IPS DF 4.7 (cell line): ENCODE results near the gene OPN1SW.

Experiments
- DNase-seq: peaks from one replicate; pipeline ENCODE4 v3.0.0-alpha.2; 2013; ENCODE audit warnings: low spot score; ENCODE audit errors: extremely low read depth

Gene OPN1SW

GRCh38 chr7:128759242-128759641, 16.4 kb downstream of the OPN1SW start:
- no peak for DNase-seq

DNA sequence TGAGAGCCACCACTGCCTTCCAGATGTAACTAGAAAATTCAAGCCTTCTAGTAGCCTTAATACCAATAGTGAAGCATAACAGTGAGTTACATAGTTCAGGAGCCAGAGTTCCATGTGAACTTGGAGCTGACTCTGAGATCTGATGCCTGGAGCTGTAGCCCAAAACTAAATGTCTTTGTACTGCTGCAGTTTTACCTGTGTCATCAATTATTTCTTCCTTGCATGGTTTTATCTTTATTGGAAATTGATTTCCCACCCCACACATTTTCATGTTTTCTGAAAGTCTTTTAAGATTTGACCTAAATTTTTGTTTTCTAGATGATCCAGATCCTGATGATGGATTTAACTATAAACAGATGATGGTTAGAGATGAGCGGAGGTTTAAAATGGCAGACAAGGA, 17.0 kb downstream of the OPN1SW start:
- DNase-seq: no peak

GRCh38 chr7:128757203-128757602, 18.4 kb downstream of the OPN1SW start:
- no peak for DNase-seq

DNA sequence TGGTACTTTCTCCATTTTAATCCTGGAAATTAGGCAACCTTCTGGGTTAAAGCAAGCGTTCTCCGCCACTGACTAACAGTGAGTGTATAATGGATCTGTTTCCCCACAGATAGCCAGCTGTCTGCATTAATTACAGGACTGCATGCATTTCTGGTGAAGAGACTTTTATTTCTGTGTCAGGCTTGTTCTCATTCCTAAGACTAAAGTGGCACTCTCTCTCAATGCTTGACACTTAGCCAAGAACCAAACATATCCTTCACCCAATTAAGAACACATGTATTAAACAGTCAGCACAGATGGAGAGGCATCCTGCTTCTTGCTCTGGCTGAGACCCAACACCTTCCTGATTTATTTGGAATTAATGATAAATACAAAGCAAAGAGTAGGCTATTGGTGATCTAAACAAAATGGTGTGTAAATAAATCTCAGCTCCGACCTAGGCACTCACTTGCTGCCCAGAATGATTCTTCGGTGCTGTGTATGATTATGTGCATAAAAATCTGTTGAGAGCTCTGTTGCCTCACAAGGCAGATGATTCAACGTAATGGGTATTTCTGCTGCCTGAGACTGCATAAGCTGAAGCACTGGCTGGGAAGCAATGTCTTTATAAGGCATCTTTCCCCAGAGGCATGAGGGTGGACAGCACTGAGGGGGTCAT, 19.6 kb downstream of the OPN1SW start:
- DNase-seq: no peak

GRCh38 chr7:128755075-128755818, 20.3 kb downstream of the OPN1SW start:
- no peak for DNase-seq

DNA sequence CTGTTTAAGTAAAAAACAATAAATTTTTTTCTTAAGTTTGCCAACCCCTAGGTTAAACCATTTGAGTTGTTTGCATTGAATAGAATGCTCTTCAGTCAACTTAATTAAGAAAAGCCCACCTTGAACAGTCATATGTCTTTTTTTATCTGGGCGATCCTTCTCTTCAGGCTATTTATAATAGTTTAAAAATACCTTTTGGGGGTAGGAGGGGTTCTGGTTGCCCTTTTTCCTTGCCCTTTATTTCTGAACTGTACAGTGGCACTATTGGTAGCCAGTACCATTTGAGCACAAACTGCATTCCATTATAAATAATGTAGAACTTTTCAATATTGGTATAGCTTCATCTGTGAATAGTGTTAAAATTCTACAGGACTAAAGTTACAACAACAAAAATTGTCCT, 23.3 kb downstream of the OPN1SW start:
- DNase-seq: no peak

GRCh38 chr7:128747327-128748079, 28.1 kb downstream of the OPN1SW start:
- no peak for DNase-seq

GRCh38 chr7:128745706-128746105, 29.9 kb downstream of the OPN1SW start:
- no peak for DNase-seq

DNA sequence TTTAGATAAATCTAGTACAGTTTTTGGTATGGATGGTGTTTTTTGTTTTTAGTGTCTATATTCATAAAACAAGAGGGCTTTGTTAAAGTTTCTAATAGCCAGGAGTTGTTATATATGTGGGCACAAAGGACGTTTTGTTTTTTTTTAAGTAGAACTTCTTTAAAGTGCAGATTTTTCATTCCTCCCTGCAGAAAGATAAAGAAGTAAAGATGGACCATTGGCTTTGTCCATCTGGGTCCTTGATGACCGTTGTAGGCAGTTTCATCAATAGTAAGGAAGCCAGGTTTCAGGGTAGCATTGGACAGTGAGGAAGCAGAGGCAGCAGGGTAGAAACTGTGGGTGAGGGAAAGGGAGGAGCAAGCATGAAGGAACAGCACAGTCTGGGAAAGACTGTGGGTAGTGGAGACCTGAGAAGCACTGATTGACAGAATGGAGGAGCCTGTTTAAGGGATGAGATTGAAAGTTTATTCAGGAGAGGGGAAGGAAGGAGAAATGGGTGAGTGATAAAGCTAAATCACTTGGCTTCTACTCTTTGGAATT, 31.2 kb downstream of the OPN1SW start:
- DNase-seq: no peak

GRCh38 chr7:128743112-128743772, 32.4 kb downstream of the OPN1SW start:
- no peak for DNase-seq

DNA sequence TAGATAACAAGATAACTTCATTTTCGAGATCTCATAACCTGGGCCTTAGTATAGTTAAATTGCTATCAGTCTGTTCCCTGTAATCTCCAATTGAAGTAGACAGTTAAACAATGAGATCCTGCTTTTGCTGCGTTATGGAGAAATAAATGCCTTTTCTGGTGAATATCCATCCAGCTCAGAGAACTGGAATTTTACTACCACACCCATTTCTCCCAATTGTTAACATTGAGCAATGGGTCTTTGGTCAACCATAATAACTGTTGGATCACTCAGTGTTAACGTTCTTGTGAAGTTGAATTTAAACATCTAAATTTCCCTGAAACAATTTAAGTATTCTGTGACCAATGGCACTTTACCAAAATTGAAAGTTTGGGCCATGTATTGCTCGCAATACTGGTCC, 33.4 kb downstream of the OPN1SW start:
- DNase-seq: no peak

DNA sequence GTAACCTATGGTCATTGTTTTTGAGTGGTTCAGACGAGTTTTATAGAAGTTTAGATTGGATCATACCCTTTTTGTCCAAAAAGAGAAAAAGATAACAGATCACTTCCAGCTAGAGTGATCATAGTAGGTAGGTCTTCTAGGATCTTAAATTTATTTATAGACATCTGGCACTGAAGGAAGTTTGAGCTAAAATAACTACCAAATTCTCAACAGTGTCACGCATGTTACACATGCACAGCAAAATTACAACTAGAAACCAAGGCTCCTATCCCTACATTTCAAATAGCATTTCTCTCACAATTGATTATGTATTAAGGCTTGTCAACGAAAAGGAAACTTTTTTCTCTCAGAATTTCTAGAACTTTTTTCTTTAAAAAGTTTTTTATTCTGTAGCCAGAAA, 34.1 kb downstream of the OPN1SW start:
- DNase-seq: no peak

DNA sequence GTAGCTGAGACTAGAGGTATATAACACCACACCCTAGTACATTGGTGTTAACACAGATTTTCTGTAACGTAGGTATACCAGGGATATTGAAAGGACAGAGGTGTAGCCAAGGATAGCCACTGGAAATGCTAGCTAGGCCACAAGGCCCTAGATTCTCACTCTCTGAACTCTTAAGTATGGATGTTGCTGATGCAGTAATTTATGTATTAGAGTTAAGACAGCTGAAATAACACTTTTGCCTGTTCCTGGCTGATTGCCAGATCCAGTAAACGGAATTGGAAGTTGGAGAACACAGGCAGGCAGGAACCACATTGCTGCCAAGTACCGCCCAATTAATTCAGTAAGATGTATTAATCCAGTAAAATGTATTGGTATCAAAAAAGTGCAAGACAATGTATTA, 34.6 kb downstream of the OPN1SW start:
- no peak for DNase-seq

- DNase-seq: no peak
Measured at GRCh38 chr7:128739990-128740682, 35.5 kb downstream of the OPN1SW start.

DNA sequence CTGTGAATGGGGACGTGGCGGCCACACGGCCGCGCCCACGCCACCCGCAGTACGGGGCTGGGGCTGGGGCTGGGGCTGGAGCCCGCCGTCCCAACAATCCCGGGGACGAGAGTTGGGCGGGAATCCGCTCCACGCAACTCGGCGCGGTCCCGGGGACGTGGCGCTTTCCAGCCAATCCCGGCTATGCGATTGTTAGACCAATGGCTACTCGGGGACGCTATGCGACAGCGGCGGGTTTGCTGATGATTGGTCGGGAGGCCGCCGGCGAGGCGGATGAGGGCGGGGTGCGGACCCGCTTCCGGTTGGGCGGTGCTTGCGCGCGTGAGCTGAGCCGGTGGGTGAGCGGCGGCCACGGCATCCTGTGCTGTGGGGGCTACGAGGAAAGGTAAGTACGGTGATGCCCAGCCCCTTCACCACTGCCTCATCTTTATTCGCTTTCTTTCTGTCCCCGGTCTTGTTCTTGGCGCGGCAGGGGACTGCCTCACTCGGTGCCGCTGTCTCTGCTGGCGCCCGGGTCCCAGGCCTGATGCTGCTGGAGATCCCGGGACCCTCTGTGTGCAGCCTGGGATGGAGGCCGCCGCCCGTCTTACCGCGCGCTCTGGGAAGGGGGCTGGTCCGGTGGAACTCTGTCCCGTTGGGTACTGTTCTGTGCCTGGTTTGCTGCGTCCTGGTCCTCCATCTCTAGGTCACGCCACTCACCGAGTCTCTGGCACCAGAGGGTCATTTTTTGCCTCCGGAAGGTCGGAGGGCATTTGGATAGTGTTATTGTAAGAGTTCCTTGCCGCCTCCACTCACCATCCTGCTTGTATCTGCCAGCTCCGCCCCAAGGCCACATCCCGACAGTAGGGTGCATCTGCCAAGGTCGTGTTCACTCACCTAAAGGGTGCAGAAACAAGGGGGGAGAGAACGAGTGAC, 36.3 kb downstream of the OPN1SW start, which contains the start of gene CALU:
Gene CALU, plus strand, starts transcription at position 312 of the 915 bp plus-strand sequence. CDS start 9,225 bp downstream, outside the sequence.
- DNase-seq: peak; percentile 69

GRCh38 chr7:128738570-128739047, 37.0 kb downstream of the OPN1SW start:
- no peak for DNase-seq

DNA sequence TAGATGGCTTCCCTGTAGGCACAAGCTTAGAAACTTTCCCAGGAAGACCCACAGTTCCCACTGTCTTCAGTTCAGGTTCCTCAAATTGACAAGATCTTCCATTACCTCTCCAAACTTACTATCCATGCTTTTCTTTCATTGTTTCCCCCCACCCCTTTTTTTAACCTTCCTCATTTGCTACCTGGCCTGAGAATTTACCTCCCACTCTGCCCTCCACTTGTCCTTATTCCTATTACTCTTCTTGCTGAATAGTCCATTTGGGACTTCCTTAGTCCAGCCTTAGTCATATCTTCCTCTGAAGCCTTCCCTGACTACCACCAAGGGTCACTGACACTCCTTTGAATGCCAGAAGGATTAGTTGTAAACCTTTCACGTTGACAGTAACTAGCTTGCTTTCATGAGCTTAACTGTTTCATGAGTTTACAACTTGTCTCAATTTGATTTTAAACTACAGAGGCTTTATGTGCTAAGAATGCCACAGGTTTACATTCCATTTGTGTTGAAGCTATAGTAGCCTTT, 37.7 kb downstream of the OPN1SW start:
- no peak for DNase-seq

DNA sequence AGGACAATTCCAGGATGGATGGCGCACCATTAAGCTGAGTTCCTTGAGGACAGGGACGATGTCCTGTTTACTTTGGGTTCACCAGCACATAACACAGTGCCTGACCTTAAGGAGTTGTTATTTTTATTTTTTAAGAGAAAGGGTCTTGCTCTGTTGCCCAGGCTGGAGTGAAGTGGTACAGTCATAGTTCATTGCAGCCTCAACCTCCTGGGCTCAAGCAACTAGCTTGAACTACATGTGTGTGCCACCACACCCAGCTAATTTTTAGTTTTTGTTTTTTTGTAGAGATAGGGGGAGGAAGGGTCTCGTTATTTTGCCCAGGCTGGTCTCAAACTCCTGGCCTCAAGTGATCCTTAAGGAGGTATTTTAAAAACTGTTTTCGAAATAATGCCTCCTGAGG, 38.2 kb downstream of the OPN1SW start:
- DNase-seq: no peak

- no peak for DNase-seq
Measured at GRCh38 chr7:128735436-128735835, 40.2 kb downstream of the OPN1SW start.
